Mesodermal cell (in vitro differentiated cells): ENCODE results near the gene ROPN1B.

Experiments used
- H3K27ac ChIP-seq: 2 replicates; pipeline ENCODE4 v1.7.0; 2013; ENCODE audit warnings: mild to moderate bottlenecking, low read depth, low read length, moderate library complexity; ENCODE audit not compliant: severe bottlenecking
- H3K36me3 ChIP-seq: 2 replicates; pipeline ENCODE4 v1.7.1; 2013; ENCODE audit warnings: mild to moderate bottlenecking, low read length, moderate library complexity; ENCODE audit not compliant: control insufficient read depth, insufficient read depth
- H3K4me1 ChIP-seq: one replicate; pipeline ENCODE4 v1.7.1; 2013; ENCODE audit warnings: mild to moderate bottlenecking, low read length; ENCODE audit not compliant: insufficient read depth, control insufficient read depth, poor library complexity, severe bottlenecking
- H3K4me3 ChIP-seq: 2 replicates; pipeline ENCODE4 v1.7.0; 2013; ENCODE audit warnings: low read length, control low read depth, mild to moderate bottlenecking; ENCODE audit not compliant: insufficient read depth, poor library complexity, severe bottlenecking; ENCODE audit errors: extremely low read depth
- H3K9me3 ChIP-seq: 2 replicates; pipeline ENCODE4 v1.7.1; 2013; ENCODE audit warnings: mild to moderate bottlenecking, low read length, moderate library complexity; ENCODE audit not compliant: control insufficient read depth
- WGBS, 2 experiments: methylation state at CpG; one replicate each; pipeline ENCODE4 v1.1.5; 2013; ENCODE audit warnings: missing lambda C conversion rate in 2 of 2; ENCODE audit not compliant: insufficient coverage in 2 of 2; 5-methylcytosine and 5-hydroxymethylcytosine counted together

ROPN1B gene

DNA sequence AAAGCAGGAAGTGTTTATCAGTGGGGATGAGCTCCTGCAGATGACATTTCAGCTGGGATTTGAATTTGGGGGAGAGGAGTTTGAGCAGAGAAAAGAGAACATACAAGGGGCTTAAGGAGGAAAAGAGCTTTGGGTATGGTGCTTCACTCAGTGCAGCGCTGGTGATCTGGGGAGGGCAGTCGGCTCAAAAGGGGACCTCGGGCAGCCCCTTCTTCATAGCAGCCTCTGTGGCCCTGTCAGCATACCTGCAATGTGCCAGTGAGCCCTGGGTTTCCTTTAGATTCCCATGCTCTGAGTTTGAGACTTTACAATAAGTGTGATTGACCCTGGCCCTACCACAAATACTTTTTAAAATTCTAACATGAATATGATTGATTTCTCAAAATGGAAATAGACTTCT is 40.2 kb downstream of the ROPN1B start:
- no peak overlapping the region for H3K4me3 ChIP-seq
- peaks cover 24% of the 10 kb centered on the region for H3K36me3 ChIP-seq
- no peaks in the 10 kb centered on the region for H3K4me1 ChIP-seq
- no peak overlapping the region for H3K27ac ChIP-seq
- 89 to 91% methylated on average over 3 of the region's 3 CpGs for WGBS, 2 experiments
- H3K9me3 ChIP-seq: no peaks in the 10 kb centered on the region

DNA sequence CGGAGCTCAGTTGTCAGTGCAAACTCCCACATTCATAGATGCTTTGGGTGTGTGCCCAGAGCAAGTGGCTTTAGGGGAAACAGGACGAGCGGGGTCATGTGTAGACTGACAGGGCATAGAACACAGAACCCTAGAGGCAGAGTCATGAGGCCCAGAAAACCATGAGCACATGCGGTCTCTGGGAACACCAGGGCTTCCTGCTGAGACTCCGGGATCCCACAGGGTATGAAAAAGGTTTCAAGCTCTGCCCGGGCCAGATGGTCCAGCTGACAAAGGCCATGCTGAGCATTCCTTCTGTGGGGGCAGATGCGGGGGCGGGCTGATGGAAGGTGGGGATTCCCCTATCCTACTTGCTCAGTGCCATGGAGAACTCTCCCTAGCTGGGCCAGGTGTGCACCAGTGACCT is 44.8 kb downstream of the ROPN1B start:
- Histone ChIP-seq H3K9me3 (no peaks in the 10 kb centered on the region), H3K4me1 (no peaks in the 10 kb centered on the region), H3K4me3 (no peak overlapping the region), H3K36me3 (peaks cover 26% of the 10 kb centered on the region), H3K27ac (no peak overlapping the region)
- 75 to 77% methylated on average over 4 to 8 of the region's 8 CpGs for WGBS, 2 experiments

DNA sequence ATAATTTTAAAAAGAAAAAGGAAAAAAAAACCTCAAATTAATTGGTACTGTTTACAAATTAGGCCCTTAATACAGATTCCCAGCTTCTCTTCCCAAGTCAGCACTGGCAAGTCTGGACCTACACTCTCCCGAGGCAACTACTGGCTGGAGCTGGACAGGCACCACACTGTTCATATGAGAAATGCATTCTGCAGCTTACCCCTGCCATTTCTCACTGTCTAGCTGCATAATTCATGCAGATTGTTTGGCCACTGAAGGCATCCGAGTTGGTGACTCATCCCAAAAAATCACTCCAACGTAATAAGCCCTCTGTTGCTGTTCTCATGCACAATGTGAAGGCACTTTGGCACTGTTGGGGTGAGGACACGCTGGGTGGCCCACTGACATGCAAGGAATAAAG is 45.3 kb downstream of the ROPN1B start:
- WGBS, 2 experiments: 83 to 95% methylated on average over 3 to 4 of the region's 4 CpGs
- no peaks in the 10 kb centered on the region for H3K9me3 ChIP-seq
- peaks cover 26% of the 10 kb centered on the region for H3K36me3 ChIP-seq
- H3K4me1 ChIP-seq: no peaks in the 10 kb centered on the region
- no peak overlapping the region for H3K4me3 ChIP-seq
- no peak overlapping the region for H3K27ac ChIP-seq

DNA sequence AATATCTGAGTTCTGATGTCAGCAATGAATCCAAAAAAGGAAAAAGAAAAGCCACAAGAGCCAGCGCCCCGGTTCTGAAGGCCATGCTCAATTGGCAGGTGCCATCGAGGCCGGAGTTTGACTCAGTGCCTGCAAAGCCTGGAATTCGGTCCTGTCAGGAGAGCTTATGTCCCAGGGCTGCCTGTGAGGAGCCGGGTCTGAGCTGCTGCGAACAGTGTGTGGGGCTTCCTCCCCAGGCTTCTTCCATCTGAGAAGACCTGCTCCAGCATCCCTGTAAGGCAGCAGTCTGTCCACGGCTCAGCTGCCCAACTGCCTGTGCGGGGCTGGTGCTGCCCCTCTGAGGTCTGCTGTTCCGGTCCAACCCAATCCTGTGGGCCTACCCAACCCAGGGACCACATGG is 46.1 kb downstream of the ROPN1B start:
- 86 to 93% methylated on average over 9 to 10 of the region's 10 CpGs for WGBS, 2 experiments
- no peak overlapping the region for H3K4me3 ChIP-seq
- peaks cover 26% of the 10 kb centered on the region for H3K36me3 ChIP-seq
- no peaks in the 10 kb centered on the region for H3K4me1 ChIP-seq
- no peak overlapping the region for H3K27ac ChIP-seq
- H3K9me3 ChIP-seq: no peaks in the 10 kb centered on the region

DNA sequence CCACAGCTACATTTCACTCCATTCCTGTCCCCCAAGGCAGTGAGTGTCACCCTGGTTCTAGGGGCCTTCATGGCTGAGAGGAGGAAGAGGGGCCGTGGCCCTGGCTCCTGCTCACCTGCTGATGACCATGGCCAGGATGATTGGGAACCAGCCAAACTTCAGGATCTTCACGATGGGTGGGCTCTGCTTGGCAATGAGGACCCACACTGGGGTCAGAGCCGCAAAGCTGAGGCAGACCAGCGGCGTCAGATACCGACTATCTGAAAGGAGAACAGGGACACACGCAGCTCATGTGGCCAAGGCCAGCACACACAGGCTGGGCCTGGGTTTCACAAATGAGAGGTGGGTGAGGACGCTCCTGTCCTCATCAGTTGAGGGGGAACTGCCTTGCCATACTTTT is 47.6 kb downstream of the ROPN1B start:
- no peaks in the 10 kb centered on the region for H3K9me3 ChIP-seq
- H3K36me3 ChIP-seq: peaks cover 22% of the 10 kb centered on the region
- H3K27ac ChIP-seq: no peak overlapping the region
- 92 to 93% methylated on average over 7 of the region's 8 CpGs for WGBS, 2 experiments
- no peaks in the 10 kb centered on the region for H3K4me1 ChIP-seq
- no peak overlapping the region for H3K4me3 ChIP-seq

DNA sequence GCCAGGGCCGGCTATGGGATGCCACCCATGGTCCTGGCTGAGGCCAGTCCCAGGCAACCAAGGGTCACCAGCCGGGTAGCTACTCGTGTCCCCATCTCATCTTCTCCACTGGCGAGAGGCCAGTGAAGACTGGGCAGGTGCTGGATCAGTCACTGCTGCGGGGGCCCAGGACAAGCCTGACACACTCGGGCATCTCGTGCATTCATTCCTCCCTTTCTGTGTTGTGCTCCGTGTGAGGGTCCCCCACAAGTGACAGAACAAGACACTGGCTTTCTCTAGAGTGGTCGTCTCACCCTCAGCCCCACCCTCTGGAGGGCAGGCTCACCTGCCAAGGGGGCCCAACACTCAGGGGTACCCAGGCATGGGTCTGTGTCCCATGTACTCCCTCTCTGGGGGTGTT is 48.4 kb downstream of the ROPN1B start:
- H3K4me1 ChIP-seq: no peaks in the 10 kb centered on the region
- WGBS, 2 experiments: 92 to 96% methylated on average over 7 to 9 of the region's 9 CpGs
- H3K9me3 ChIP-seq: no peaks in the 10 kb centered on the region
- peaks cover 22% of the 10 kb centered on the region for H3K36me3 ChIP-seq
- H3K27ac ChIP-seq: no peak overlapping the region
- H3K4me3 ChIP-seq: no peak overlapping the region

DNA sequence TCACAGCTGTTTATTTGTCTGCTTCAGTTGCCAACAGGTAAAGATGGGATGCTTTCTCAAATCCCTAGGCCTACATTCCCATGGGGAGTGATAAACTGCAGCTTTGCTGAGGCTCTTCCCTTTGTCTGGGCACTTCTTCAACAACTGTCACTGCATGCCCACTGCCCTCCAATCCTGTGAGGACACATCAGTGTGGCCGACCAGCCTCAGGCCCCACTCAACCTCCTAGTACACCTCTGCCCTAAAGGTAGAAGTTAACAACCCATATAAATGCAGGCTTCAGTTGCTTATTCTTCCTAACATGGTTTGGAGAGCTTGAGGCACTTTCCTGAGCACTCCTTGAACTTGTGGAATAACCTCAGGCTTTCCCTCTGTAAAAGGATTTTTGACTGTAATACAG is 49.6 kb downstream of the ROPN1B start:
- 83 to 86% methylated on average over 1 of the region's 1 CpG for WGBS, 2 experiments
- H3K4me1 ChIP-seq: no peaks in the 10 kb centered on the region
- H3K9me3 ChIP-seq: no peaks in the 10 kb centered on the region

DNA sequence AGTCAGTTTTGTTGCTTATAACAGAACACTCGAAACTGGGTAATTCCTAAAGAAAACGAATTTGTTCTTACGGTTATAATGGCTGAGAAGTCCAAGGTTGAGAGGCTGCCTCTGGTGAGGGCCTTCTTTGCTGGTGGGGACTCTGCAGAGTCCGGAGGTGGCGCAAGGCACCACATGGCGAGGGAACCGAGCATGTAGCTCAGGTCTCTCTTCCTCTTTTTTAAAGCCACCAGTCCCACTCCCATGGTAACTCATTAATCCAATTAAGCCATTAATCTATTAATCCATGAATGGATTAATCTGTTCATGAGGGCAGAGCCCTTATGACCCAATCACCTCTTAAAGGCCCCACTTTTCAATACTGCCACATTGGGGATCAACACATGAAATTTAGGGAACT is 50.0 kb downstream of the ROPN1B start:
- no peaks in the 10 kb centered on the region for H3K9me3 ChIP-seq
- no peaks in the 10 kb centered on the region for H3K4me1 ChIP-seq
- WGBS, 2 experiments: 86 to 93% methylated on average over 3 to 7 of the region's 7 CpGs
- H3K36me3 ChIP-seq: peaks cover 18% of the 10 kb centered on the region
- H3K27ac ChIP-seq: no peak overlapping the region
- no peak overlapping the region for H3K4me3 ChIP-seq

More for the DNA sequence above, 49.6 kb downstream of the ROPN1B start:
- Histone ChIP-seq H3K27ac (no peak overlapping the region), H3K4me3 (no peak overlapping the region), H3K36me3 (peaks cover 21% of the 10 kb centered on the region)

DNA sequence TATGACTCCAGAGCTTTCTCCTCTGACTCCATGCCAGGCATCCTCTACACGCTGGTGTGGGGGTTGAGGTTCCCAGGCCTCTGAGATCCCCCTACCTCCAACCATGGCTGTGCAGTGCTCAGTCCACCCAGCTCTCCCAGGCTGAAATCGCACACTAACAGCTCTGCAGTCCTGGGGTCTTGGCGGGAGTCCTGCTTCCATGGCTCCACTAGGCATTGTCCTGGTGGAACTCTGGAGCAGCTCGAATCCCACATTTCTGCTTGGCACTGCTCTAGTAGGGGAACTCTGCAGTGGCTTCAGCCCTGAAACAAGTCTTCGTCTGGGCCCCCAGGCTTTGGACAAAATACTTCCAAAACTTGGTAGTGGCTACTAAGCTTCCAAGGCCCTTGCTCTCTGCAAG is 50.7 kb downstream of the ROPN1B start:
- Histone ChIP-seq H3K4me3 (no peak overlapping the region), H3K36me3 (peaks cover 13% of the 10 kb centered on the region), H3K4me1 (no peaks in the 10 kb centered on the region), H3K9me3 (no peaks in the 10 kb centered on the region), H3K27ac (no peak overlapping the region)
- WGBS, 2 experiments: 76 to 77% methylated on average over 4 to 5 of the region's 5 CpGs

DNA sequence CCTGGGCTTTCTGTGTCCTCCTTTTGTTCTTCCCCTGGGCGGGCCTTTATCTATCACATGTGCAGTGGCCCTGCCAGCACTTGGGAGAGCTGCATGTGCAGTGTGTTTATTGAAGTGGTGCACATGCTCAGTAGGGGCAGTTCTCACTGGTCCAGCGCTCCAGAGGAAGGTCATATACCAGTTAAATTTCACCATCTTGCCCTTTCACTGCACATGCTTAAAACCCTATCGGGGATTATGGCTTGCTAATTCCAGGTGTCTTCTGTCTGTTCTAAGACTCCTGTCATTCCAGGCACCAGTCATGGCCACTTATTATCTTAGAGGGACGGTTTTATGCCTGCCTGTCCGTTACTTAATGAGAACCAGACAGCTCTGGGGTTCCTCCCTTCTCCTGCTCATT is 52.2 kb downstream of the ROPN1B start:
- Histone ChIP-seq H3K4me3 (no peak overlapping the region), H3K4me1 (no peaks in the 10 kb centered on the region), H3K27ac (no peak overlapping the region), H3K9me3 (no peaks in the 10 kb centered on the region), H3K36me3 (peaks cover 13% of the 10 kb centered on the region)
- 83 to 89% methylated on average over 4 of the region's 5 CpGs for WGBS, 2 experiments

DNA sequence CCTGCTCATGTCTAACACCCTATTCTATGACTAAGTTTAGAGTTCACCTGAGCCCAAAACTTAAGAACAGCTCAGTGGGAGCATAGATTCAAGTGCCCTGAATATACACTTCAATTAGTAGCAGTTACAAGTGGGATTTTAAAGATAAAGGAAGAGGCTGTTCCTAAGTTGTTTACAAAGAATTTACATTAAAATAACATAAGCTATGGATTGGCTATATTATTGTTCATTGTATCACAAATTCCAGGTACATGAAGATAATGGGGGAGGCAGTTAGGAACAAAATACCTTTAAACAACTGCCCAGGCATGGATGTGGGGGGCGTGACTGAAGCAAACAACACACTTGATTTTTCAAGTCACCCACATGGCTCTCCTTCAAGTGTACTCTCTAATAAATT is 52.7 kb downstream of the ROPN1B start:
- no peaks in the 10 kb centered on the region for H3K9me3 ChIP-seq
- peaks cover 13% of the 10 kb centered on the region for H3K36me3 ChIP-seq
- no peak overlapping the region for H3K4me3 ChIP-seq
- no peaks in the 10 kb centered on the region for H3K4me1 ChIP-seq
- no peak overlapping the region for H3K27ac ChIP-seq
- WGBS, 2 experiments: 80% methylated on average over 1 of the region's 1 CpG; no CpG with 5 or more reads in 1 of the 2 experiments
